ENCODE measurements around the gene GAK. TPM values are rescaled to one million over a fixed set of nuclear protein-coding genes. Genes with fewer than 3 reads are reported as not detected.
"Not testable (repeated sequence)": the region's sequence is repeated elsewhere in the genome, so short reads cannot be mapped to it uniquely, and the experiment has no call there.

Gene GAK
- total RNA-seq (2014; rRNA removed; shearing (Covaris generic)): 71.8 and 81.1 TPM in 2 replicates

GRCh38 chr4:931960-932712 is at the start of gene GAK, which contains the start of gene TMEM175:
Gene GAK, minus strand, starts transcription at chr4:932316. Its CDS starts 129 bp downstream, at chr4:932187.
Gene TMEM175, plus strand, starts transcription at chr4:932460. Its CDS starts 15,280 bp downstream, at chr4:947740.
- DNase-seq (ENCODE audit: low spot score): peak; percentile 83

GRCh38 chr4:978957-979701 is 47.0 kb upstream of the GAK start:
- peak; percentile 27 for DNase-seq (ENCODE audit: low spot score)

GRCh38 chr4:976016-976415 is 43.9 kb upstream of the GAK start:
- not testable (repeated sequence) for DNase-seq (ENCODE audit: low spot score)

- no peak for DNase-seq (ENCODE audit: low spot score)
Measured at GRCh38 chr4:974668-975067, 42.6 kb upstream of the GAK start.

GRCh38 chr4:973431-974397 is 41.6 kb upstream of the GAK start, which contains the start of gene DGKQ:
Gene DGKQ, minus strand, starts transcription at chr4:973569. Its CDS starts 87 bp downstream, at chr4:973482.
- DNase-seq (ENCODE audit: low spot score): peak; percentile 42

- no peak for DNase-seq (ENCODE audit: low spot score)
Measured at GRCh38 chr4:972651-973424, 40.7 kb upstream of the GAK start.

- DNase-seq (ENCODE audit: low spot score): no peak
Measured at GRCh38 chr4:971666-972500, 39.8 kb upstream of the GAK start.

GRCh38 chr4:970854-971520 is 38.9 kb upstream of the GAK start:
- no peak for DNase-seq (ENCODE audit: low spot score)

GRCh38 chr4:970046-970745 is 38.1 kb upstream of the GAK start:
- DNase-seq (ENCODE audit: low spot score): no peak

- no peak for DNase-seq (ENCODE audit: low spot score)
Measured at GRCh38 chr4:968621-969394, 36.7 kb upstream of the GAK start.

- DNase-seq (ENCODE audit: low spot score): no peak
Measured at GRCh38 chr4:968221-968620, 36.1 kb upstream of the GAK start.

GRCh38 chr4:967113-968104 is 35.3 kb upstream of the GAK start:
- no peak for DNase-seq (ENCODE audit: low spot score)

GRCh38 chr4:966266-967112 is 34.4 kb upstream of the GAK start:
- no peak for DNase-seq (ENCODE audit: low spot score)

GRCh38 chr4:965766-966134 is 33.6 kb upstream of the GAK start:
- DNase-seq (ENCODE audit: low spot score): no peak

- no peak for DNase-seq (ENCODE audit: low spot score)
Measured at GRCh38 chr4:965048-965765, 33.1 kb upstream of the GAK start.
